Activated CD8-positive, alpha-beta memory T cell treated with anti-CD3 and anti-CD28 coated beads for 48 hours (primary cell): Measurements from ENCODE around the gene ATG9B.

ENCODE experiments used
- DNase-seq, 3 experiments: peaks; one replicate each; pipeline ENCODE4 v3.0.0-alpha.2; 2020; ENCODE audit warnings: low read depth in 2 of 3, low spot score in 2 of 3

The ATG9B gene

DNA sequence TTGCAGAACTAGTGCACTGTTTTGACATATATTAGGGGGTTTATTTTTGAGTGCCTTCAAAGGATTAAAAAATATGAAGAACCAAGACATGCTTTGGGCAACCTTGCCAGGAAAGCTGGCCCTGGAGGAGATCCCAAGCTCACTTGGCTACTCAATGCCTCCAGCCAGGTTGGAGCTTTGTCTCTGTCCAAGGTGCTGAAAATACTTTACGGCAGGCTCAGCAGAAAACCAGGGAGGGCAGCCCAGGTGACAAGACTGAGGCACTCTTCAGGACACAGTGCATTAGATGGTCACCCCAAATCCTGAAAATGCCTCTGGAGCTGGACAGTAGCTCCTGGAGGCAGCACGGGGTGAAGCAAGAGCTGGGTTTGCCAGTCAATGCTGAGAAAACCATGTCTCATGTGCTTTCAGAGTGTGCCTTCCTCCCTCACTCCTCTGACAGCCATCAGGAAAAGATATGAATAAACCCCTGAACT, 40.4 kb downstream of the ATG9B start:
- no peak for DNase-seq

DNA sequence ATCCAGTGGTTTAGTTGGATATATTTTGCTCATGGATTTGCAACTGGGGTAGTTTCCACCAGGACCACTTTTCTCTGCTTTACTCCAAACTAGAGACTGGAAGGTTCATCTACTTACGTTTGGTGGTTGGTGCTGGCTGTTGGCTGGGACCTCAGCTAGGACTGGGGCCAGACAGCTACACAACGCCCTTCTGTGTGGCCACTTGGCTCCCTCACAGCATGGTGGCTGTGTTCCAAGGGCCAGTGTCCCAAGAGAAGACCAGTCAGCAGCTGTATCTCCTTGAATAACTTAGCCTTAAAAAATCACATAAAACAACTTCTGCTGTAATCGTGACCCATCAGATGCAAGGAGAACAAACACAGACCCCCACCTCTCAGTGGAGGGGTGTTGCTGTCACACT, 41.9 kb downstream of the ATG9B start:
- no peak for DNase-seq

DNA sequence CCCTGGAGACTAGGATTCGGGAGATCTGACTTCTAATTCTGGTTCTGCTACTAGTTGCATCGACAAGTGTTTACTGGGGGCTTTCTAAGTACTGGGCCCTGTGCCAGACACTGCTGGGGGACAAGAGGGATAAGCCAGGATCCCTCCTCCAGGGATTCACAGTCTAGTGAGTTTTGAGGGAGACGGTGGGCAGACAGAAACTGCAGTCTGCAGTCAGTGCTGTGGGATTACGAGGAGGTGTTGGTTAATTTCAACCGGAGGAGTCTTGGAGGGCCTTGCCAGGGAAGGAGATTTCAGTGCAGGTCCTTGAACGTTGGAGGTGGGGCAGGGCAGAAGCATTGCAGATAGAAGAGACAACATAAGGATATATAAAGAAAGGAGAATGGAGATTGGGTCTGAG, 42.6 kb downstream of the ATG9B start:
- DNase-seq = no peak

DNA sequence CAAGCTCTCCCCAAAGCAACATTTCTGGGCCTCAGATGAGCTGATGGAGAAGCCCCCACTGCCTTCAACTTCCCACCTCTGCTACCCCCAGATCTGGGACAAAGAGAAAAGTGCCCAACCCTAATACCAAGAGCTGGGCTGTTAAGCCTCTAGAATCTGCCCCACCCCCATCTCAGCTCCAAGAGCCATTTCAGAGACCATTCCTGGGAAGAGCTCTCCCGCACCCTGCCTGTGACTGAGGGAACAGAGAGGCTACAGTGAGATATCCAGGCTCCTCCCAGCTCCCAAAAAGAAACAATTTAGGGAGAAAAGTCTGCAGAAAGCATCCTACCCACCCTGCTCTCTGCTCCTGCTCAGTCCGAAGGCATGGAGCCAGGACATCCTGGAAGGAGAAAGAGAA, 43.6 kb downstream of the ATG9B start:
- no peak for DNase-seq

DNA sequence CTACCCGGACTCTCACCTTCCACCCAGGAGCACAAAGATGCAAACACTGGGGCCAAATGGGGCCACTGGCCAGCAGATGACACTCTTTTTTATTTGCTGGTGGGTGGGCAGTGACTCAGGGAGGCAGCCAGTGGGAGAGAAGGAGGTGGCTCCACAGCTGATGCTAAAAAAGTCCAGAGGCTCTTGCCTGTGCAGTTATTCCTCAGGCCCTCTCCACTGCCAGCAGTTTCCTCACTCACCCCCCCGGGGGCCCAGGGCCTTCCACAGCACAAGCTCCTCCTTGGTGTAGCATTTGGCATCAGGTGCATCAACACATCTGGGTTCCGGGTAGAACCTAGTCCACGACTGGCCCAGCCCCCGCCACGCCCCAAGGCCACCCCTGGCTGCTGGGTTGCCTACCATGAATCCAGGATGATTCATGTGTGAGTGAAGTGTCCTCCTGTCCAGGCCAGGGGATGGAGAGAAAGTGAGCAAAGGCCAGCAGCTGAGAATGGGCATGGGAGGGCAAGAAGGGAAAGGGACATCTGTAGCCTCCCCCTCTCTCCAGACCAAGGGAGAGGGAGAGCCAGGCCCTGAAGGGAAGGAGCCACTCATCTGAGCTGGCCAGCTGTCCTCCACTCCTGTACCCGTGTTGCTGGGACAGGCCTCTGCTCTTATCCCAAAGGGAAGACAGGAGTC, 44.4 kb downstream of the ATG9B start:
- no peak for DNase-seq

DNA sequence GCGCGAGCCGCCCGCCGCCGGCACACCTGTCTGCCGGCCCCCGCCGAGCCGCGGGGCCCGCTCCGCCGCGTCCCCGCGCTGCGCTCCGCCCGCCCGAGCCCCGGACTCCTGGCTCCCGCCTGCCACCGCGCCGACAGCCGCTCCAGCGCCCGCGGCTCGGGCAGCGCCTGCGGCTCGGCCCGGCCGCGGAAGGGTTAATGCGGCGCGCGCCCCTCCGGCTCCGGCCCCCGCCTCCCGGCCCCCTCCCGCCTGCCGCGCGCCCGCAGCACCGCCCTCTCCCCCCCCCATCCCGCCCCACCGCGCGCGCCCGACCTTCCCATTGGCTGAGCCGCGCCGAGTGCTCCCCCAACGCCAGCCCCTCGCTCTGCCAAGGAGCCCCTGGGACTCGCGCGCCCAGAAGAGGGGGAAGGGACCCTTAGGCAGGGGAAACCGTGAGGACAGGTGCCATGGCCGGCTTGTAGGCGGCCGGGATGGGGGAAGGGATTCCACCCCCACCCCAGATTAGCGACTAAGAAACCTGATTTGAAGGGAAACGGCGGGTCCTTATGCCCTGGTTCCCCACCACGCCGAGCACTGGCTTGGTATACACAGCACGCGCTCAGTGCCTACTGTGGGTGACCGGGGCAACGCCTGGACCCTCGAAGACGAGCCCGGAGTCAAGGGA, 46.0 kb downstream of the ATG9B start, which contains the start of gene KCNH2:
Gene KCNH2, minus strand, starts transcription at position 196 of the 664 bp plus-strand sequence. CDS start 408 bp downstream, outside the sequence.
- DNase-seq = no peak

DNA sequence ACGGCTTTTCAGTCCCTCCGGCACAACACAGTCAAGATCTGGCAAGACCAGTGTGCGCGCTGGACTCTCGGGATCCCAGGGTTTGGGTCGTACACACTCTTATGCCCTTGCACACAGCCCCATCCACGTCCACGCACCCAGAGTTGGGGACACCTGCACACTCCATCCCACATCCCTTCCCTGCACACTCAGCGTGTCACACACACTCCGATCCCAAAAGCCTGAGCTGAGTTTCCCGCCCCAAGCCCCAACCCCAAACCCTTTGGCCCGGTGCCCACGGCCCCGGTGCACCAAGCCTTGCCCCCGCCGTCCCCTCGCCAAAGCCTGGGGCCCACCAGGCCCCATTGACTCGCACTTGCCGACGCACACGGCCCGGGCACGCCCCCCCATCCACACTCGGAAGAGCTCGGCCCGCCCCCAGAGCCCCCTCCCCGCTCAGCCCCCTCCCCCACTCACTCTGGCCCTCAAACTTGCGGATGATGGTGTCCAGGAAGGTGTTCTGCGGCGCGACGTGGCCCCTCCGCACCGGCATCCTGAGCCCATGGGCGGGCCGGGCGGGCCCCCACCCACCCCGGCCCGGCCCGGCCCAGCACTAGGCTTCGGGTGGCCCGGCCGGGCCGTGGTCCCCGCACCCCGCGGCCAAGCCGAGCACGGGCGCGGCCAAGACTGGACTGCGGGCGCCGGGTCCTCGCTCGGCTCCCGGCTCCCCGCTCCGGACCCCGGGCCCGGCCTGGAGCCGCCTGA, 46.7 kb downstream of the ATG9B start:
- no peak for DNase-seq

DNA sequence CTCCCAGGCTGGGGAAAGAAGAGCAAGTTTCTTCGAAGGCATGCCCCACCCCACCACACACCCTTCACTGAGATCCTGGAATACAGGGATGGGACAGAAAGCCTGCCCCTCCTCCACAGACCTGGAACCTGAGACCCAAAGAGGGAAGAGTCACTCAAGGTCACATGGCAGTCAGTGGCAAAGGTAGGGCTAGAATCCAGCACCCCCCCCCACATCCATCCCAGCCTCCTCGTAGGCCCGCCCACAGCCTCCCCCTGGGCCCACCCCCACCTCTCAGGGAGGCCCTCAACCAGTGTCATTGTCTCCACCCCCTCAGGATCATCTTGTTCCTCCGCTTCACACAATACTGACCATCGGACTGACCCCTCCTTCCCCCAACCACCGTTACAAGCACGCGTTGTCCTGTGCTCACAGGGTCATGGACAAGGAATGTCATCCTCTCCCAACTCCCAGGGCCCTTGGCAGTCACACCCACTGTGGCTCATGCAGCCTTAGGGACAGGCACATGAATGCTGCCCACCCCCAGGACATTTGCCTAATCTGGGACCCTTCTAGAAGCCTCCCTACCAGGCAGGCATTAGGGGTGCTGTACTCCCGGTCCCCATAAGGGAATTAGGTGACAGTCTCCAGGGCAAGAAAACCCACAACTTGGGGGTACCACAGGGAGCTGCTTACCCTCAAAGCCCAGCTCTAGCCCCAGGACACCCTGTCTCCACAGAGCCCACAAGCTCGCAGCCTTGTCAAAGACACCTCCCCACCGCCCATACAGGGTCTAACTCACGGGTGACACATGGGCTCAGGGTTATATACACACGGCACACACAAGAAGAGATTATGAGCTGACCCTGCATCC, 47.5 kb downstream of the ATG9B start:
- no peak for DNase-seq

DNA sequence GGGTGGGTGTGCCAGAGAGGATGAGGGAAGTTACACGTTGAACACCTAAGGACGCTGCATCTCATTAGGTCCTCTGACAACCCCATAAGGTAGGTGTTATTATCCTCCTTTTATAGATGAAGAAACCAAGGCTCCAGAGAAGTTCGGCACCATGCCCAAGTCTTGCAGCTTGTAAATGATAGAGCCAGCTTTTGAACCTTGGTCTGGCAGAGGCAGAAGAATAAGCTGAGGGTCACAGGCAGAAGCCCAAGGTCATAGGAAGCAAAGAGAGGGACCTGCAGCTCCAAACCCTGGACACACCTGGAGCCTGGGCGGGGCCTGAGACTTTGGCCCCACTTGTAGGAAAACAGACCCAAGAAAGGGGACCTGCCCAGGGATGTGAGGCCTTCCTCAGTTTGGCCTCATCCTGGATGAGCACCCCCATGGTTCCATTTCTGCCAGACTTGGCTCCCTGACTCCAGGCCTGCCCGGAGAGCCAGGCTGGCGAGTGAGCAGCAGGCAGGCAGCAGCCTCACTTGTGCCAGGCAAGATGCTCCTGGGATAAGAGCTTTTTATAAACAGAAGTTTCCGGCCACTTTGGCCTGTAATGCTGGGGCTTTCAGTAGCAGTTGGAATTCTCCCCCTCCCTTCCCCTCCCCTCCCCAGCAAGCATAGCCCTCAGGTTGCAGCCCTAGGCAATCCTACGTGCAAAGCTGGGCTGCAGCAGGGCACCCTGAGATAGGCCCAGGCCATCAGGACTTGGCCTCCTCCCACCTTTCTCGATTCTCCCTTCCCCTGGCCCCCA, 48.6 kb downstream of the ATG9B start:
- no peak for DNase-seq

DNA sequence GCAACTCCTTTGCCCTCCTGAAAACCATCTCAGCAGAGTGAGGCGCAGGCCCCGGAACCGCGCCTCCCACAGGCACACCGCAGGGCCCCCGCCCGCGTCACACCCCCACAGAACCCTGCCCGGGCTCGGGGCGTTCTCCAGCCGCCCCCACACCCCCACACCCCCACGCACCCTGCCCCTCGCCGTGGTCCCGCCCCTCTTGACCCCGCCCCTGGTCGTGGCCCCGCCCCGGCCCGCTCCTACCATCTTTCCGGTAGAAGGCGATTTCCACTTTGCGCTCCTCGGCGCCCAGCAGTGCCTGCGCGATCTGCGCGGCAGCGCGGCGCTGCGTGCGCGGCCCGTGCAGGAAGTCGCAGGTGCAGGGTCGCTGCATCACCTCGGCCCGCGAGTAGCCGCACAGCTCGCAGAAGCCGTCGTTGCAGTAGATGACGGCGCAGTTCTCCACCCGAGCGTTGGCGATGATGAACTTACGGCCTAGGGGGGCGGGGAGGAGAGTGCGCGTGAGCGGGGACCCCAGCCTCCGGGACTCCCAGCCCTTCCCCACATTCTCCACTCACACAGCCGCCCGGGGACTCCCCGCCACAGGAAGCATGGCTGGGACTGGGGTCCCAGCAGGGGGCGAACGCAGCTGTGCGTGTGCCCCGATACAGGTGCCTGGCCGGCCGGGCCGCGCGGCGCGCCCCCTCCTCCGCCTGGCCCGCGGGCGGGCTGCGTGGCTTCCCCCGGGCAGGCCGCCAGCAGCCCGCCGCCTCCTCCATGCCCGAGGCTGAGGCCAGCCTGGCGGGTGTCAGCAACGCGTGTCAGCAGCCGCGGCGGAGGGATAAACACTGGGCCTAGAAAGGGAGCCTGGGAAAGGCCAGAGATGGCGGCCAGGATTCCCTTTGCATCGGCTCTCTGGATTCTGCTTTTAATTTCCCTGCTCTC, 49.6 kb downstream of the ATG9B start:
- peak in 2 of 3 experiments; percentile 36 to 42 for DNase-seq

DNA sequence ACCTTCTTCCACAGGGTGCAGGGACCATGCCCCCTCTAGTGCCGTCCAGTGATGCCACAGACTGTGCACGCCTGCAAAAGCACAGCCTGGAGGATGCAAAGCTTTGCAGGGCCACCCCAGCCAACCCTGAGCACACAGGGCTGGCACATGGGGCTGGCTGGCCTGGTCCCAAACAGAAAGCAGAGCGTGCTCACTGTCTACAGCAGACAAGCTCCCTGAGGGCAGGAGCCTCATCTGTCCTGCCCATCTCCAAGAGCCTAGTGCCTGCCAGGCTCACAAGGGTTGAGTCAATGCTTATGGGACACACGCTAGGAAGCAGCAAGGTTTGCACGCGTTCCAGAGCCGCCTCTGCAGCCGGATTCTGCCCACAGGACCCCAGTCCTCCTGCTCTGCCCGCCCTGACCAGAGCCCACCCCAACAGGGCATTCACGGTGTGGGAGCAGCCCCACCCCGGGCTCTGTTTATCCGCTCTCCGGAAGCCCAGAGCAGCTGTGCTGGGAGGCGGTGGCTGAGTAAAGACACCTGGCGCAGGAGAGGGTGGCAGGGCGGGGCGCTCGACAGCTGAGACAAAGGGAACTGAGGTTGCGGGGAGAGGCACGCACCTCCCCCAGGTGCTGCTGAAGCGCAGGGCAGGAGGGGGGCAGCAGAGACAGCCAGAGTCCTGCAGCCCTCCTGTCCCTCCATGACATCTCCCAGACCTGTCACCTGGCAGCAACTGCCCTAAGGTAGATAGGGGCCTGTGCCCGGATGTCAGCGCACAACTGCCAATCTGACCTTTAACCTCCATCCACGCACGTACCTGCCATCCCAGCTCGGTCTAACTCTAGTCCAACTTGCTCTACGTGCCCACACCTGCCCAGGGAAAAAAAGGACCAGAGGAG, 50.5 kb downstream of the ATG9B start:
- DNase-seq = no peak

DNA sequence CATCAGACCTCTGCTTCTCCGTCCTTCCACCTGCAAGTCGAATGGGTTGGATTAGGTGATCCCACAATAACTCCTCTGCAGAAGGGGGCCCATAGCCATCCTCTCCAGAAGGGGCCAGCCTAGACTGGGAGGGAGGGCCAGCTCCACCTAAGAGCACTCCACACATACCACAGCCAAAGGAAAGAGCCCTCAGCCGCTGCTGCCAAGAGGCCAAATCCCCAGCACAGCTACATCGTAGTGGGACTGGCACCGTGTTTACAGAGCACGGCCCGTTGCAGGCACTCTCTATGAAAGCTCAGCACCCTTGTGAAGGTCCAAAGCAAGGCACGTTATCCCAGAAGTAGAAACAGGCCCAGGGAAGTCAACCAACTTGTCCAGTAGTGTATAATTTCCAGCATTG, 51.6 kb downstream of the ATG9B start:
- no peak for DNase-seq

DNA sequence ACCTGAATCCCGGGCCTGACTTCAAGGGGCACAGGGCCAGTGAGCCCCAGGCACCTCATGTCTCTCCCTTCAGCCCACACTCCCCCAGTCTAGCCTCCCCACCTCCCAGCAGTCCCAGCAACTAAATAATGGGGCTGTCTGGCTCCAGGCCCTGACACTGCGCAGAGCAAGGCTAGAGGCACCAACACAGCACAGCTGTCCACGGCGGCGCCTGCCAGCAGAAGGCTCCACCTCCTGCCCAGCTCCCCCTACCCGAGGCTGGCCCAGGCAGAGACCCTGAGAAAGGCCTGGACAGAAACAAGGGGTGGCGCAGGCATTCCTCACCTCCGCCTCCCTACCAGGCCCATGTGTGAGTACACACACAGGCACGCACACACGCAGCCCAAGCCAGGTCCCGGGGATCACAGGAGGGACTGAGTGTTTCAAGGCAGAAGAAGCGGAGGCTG, 52.2 kb downstream of the ATG9B start:
- no peak for DNase-seq

DNA sequence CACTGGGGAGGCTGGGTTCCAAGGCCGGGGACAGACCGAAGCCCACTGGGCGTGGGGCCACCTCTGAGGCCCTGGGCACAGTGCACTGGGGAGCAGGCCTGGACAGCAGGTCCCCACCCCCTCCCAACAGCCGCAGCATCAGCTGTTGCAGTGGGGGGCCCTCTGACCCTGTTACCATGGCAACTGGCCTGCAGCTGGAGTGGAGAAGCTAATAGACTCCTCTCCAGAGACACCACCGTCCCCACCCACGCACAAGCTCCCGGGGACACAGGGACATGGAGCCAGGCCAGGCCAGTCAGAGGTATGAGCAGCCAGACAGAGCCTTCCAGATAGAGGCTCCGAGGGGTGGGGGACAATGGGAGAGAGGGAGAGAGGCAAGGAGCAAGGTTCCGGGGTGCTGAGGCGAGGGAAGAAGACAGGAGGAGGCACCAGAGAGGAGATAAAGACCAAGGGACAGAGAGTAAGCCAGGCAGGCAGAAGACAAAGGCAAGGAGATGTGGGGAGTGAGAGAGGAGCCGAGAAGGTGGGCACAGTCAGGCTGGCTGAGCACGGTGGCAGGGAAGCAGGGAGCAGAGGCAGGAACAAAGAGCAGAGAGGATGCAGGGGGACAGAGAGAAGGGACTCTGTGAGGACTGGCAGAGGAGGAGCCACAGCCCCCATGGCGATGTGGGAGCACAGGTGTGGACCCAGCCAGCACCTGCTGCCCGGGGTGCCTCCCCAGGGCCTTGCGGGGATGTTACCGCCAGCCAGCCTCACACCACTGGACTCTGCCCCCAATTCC, 52.9 kb downstream of the ATG9B start:
- no peak for DNase-seq

DNA sequence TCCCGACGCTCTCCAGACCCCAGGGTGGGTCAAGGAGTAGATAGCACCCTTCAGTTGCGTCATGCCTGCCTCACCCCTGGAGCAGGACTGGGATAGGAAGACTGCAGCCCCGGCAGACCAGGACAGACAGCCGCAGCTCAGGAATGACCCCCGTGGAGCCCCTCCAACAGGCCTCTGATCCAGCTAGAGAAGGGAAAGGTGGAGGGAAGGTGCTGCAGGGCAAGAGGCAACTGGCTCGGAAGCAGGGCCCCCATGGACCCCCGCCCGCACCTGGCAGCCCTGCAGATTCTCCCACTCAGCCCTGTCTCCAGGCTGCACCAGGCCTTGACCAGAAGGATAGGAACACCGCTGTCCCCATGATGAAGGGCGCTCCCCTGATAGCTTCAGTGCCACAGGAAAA, 53.9 kb downstream of the ATG9B start:
- DNase-seq = no peak

DNA sequence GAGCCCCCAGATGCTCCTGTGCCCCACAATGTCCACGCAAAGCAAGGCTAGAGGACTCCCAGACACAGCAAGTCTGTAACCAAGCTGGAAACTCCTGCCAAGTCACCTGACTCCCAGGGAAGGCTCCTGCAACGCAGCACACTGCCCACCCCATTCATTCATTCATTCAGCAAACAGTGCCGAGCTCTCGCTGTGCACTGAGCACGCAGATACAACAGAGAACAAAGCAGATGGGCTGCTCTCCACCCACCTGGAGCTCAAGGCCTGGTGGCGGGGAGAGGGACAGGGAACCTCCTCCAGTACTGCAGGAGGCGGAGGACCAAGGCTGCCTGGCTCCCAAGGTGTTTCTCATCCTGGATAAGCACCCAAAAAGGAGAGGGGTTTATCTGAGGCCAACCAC, 54.8 kb downstream of the ATG9B start:
- DNase-seq = no peak

DNA sequence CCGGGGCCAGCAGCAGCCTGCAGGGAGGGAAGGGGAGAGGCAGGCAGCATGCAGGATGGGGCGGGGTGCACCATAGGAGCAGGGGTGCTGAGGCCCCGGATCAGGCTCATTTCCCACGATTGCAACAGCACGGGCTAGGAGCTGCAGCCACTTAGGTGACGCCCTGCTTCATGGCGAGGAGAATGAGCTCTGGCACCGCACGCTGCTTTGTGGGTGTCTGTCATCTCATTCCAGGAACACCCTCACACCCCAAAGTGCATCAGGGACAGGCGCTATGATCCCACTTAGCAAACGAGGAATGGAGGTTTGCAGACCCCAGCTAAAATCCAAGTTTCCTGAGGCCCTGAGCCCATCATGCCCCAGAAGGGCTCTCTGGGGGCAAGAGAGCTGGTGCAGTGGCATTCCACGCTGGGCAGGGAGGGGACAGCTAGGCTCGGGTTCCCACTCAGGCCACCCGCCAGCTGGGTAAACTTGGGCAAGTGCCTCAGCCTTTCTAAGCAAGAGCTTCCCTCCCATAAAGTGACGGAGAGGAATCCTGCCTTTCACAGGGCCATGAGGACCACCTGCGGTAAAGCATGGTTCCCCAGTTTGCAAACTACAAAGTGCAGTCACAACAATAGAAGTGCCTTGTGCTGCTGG, 55.4 kb downstream of the ATG9B start:
- DNase-seq = no peak
